22Rv1 (cell line): ENCODE measurements around the gene GRP.

Experiments used
- ZFX ChIP-seq: fragments of 450-650 bp; IDR thresholded peaks from 2 replicates; pipeline ENCODE4 v1.6.1; 2017; ENCODE audit warnings: antibody characterized with exemption, borderline replicate concordance
- TF ChIP-seq, protein P1 (sequence below): fragments of 450-650 bp; IDR thresholded peaks from 2 replicates; pipeline ENCODE4 v1.5.1; 2017; ENCODE audit warnings: mild to moderate bottlenecking

DNA sequence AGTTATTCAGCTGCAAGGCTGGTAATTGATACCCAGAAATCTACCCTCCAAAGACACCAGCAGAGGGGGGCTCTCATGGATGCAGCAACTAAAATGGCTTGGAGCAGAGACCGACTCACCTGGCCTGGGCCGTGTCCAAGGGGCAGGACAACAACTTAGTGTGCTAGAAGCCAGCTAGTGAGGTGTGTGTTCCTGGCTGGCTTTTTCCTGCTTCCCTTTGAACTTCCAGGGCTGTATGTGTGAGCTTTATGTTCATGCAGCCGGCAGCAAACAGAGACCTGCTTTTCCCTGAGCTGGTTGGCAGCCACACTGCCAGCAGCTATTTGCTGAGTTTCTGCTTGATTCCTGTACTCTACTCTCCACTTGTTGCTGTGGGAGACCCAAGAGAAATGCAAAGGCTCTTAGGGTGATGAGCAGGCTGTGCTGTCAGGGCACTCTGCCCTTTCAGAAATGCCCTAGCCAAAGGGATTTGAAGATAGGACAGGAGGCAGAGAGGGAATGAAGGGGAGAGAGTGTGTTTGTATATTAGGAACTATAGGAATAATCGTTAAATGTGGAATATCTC lies 23.7 kb upstream of the GRP start:
- TF ChIP-seq ZFX, result no peak
- TF ChIP-seq, protein P1, sequence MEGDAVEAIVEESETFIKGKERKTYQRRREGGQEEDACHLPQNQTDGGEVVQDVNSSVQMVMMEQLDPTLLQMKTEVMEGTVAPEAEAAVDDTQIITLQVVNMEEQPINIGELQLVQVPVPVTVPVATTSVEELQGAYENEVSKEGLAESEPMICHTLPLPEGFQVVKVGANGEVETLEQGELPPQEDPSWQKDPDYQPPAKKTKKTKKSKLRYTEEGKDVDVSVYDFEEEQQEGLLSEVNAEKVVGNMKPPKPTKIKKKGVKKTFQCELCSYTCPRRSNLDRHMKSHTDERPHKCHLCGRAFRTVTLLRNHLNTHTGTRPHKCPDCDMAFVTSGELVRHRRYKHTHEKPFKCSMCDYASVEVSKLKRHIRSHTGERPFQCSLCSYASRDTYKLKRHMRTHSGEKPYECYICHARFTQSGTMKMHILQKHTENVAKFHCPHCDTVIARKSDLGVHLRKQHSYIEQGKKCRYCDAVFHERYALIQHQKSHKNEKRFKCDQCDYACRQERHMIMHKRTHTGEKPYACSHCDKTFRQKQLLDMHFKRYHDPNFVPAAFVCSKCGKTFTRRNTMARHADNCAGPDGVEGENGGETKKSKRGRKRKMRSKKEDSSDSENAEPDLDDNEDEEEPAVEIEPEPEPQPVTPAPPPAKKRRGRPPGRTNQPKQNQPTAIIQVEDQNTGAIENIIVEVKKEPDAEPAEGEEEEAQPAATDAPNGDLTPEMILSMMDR, result no peak
